ENCODE results near the gene SLC9A9.

SLC9A9 gene

GRCh38 chr3:143832433-143832832, 15.8 kb downstream of the SLC9A9 start:
- no peak for TF ChIP-seq CTCF (IDR thresholded peaks at IDR 0.05; ENCODE audit: control extremely low read depth, extremely low read depth, low read depth, missing control alignments)
- DNase-seq (ENCODE audit: extremely low spot score), result no peak
- CTCF ChIA-PET, result interaction anchor here (1.5 kb wide), 1 partner anchor 10 kb away, joined by 4 read pairs; no protein-coding TSS in a partner anchor
- POLR2A ChIA-PET, result interaction anchor here (0.6 kb wide), 1 partner anchor 139 kb away, joined by 6 read pairs; the partner anchor contains the start of gene DIPK2A

- no peak for TF ChIP-seq CTCF (IDR thresholded peaks at IDR 0.05; ENCODE audit: control extremely low read depth, extremely low read depth, low read depth, missing control alignments)
- no peak for DNase-seq (ENCODE audit: extremely low spot score)
- POLR2A ChIA-PET, result no interaction called here
These were observed 16.3 kb downstream of the SLC9A9 start for GRCh38 chr3:143831994-143832393.

DNA sequence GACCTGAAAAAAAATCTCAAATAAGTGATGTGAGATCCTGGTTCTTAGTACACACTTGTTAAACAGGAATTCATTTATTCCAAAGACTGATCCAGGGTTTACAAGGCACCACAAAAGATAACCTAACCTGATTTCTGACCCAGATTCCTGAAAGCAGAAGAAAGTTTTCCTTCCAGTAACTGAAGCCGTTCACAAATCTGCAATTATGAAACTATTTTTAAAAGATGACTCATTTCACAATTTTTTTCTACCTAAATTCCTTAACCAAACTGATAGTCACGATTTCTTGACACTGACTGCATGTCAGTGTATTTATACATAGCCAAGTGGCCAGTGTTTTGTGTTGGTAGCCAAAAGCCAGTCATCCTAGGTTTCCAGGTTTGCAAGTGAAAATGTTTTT, 17.1 kb downstream of the SLC9A9 start:
- no peak for TF ChIP-seq CTCF (IDR thresholded peaks at IDR 0.05; ENCODE audit: control extremely low read depth, extremely low read depth, low read depth, missing control alignments)
- CTCF ChIA-PET, result no interaction called here
- no peak for DNase-seq (ENCODE audit: extremely low spot score)
- POLR2A ChIA-PET, result no interaction called here

More at GRCh38 chr3:143831994-143832393, 16.3 kb downstream of the SLC9A9 start:
- CTCF ChIA-PET, result interaction anchor here (1.5 kb wide), 1 partner anchor 10 kb away, joined by 4 read pairs; no protein-coding TSS in a partner anchor

DNA sequence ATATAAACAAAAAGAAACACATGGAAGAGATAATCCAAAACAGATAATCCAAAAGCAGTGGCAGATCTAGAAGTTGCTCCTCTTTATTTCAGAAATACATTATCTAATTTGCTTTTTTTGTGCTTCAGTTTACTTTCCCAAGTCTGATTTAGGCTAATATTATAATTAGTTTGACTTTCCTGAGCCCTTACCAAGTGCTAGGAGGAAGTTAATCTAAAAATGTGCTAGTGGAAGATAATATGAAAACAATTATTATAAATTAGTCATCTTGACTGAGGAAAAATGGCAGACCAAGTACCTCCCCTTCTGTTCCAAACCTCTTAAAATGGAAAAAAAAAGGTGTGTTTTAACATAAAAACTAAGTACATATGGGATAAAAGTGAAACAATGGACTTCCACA, 17.5 kb downstream of the SLC9A9 start:
- ChIA-PET POLR2A (no interaction called here), CTCF (no interaction called here)
- DNase-seq (ENCODE audit: extremely low spot score), result no peak
- TF ChIP-seq CTCF (IDR thresholded peaks at IDR 0.05; ENCODE audit: control extremely low read depth, extremely low read depth, low read depth, missing control alignments), result no peak

GRCh38 chr3:143830063-143830462, 18.2 kb downstream of the SLC9A9 start:
- TF ChIP-seq CTCF (IDR thresholded peaks at IDR 0.05; ENCODE audit: control extremely low read depth, extremely low read depth, low read depth, missing control alignments), result no peak
- CTCF ChIA-PET, result interaction anchor here (1.4 kb wide), 1 partner anchor 10 kb away, joined by 4 read pairs; no protein-coding TSS in a partner anchor
- DNase-seq (ENCODE audit: extremely low spot score), result no peak
- POLR2A ChIA-PET, result no interaction called here

GRCh38 chr3:143827425-143827824, 20.8 kb downstream of the SLC9A9 start:
- CTCF ChIA-PET, result no interaction called here
- no peak for TF ChIP-seq CTCF (IDR thresholded peaks at IDR 0.05; ENCODE audit: control extremely low read depth, extremely low read depth, low read depth, missing control alignments)
- POLR2A ChIA-PET, result no interaction called here

GRCh38 chr3:143826296-143826695, 22.0 kb downstream of the SLC9A9 start:
- DNase-seq (ENCODE audit: extremely low spot score), result no peak
- TF ChIP-seq CTCF (IDR thresholded peaks at IDR 0.05; ENCODE audit: control extremely low read depth, extremely low read depth, low read depth, missing control alignments), result no peak
- CTCF ChIA-PET, result no interaction called here
- POLR2A ChIA-PET, result no interaction called here

More at GRCh38 chr3:143827425-143827824, 20.8 kb downstream of the SLC9A9 start:
- no peak for DNase-seq (ENCODE audit: extremely low spot score)
